GM18909 (cell line): ENCODE data around the gene TTLL8.

Experiments used
- ATAC-seq: cut with Tn5 transposase; IDR thresholded peaks from one replicate; pipeline ENCODE4 v1.9.1; 2021; ENCODE audit warnings: mild to moderate bottlenecking; ENCODE audit not compliant: unreplicated experiment, poor library complexity

Gene TTLL8

DNA sequence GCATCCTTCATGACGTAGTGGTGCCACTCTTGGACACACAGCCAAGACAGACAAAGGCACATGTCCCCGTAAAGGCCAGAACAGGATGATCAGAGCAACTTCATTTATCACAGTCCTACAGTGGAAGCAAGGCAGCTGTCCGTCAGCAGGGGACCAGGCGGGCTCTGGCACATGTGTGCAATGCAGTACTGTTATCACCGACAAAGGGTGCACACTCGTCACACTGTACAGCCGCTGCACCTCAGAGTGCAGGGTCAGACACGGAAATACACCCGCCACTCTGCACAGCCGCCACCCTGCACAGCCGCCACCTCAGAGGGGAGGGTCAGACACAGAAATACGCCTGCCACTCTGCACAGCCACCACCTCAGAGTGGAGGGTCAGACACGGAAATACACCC is 32.1 kb downstream of the TTLL8 start:
- ATAC-seq, result no peak

GRCh38 chr22:50022171-50022819 is 35.8 kb downstream of the TTLL8 start:
- no peak for ATAC-seq

GRCh38 chr22:50020606-50021005 is 37.5 kb downstream of the TTLL8 start:
- ATAC-seq, result no peak

GRCh38 chr22:50019316-50019715 is 38.8 kb downstream of the TTLL8 start:
- no peak for ATAC-seq

- ATAC-seq, result no peak
Observed at GRCh38 chr22:50018608-50019285, 39.4 kb downstream of the TTLL8 start.

DNA sequence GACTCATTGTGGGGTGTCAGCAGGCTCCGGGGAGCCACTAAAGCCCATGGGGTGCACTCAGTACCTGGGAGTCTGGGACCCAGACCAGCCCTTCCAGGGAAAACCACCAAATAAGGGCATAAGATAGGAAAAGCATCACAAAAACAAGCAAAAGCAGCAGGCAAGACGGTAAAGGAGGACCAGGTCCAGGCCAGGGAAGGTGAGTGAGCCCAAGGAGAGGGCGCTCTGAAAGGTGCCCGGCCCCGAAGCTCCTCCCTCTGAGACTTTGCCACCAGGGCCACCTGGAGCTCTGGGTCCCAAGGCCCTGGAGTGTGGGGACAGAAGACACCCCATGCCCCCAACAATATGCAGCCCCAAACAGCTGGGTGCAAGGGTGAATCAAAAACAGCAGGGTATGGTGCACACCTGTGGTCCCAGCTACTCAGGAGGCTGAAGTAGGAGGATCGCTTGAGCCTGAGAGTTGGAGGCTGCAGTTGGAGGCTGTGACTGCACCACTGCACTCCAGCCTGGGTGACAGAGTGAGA is 40.3 kb downstream of the TTLL8 start:
- ATAC-seq, result no peak

GRCh38 chr22:50016988-50017700 is 41.0 kb downstream of the TTLL8 start:
- ATAC-seq, result no peak

GRCh38 chr22:50016308-50016987 is 41.6 kb downstream of the TTLL8 start:
- no peak for ATAC-seq

DNA sequence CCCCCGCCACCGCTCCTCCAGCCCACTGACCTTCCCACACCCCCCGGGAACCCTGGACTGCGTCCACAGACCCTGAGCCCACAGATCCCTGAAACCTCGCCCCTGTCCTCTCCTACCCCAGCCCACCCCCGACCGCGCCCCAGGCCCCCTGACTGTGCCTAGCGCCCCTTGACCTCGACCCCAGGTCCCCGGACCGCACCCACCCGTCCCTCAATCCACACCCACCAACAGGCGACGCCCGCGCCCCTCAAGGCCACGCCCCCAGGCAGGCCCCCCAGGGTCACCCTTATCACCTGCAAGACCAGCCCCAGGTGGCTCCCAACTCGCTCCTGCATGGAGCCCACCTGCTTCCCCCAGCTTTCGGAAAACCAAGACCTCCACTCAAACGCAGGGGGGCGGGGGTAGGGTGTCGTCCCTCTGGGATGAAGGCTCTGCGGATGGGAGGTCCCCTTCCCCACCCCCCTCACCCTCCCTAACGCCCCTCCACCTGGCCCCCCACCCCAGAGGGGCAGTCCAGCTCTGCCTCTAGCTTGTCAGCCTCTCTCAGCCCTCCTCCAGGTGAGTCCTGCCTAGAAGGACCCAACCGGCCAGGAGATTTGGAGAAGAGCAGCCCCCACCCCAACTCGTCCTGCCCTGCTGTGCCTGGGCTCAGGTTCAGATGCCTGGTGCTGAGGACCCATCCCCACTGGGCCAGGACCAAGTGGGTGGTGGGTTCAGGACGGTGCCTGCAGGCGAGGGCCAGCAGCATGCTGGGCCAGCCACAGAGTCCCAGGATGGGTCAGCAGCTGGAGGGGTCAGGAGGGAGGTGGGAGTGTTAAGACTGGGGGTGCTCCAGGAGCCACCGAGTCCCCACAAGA is 42.4 kb downstream of the TTLL8 start:
- ATAC-seq, result no peak

- ATAC-seq, result no peak
Observed at GRCh38 chr22:50014655-50015401, 43.3 kb downstream of the TTLL8 start.

GRCh38 chr22:50014053-50014501 is 44.0 kb downstream of the TTLL8 start:
- ATAC-seq, result no peak

- no peak for ATAC-seq
Observed at GRCh38 chr22:50012211-50013181, 45.6 kb downstream of the TTLL8 start, which contains the start of gene IL17REL. IL17REL (minus strand) TSS chr22:50012765; CDS start chr22:50012646, 119 bp downstream.

- no peak for ATAC-seq
Observed at GRCh38 chr22:50011447-50012210, 46.5 kb downstream of the TTLL8 start.

GRCh38 chr22:50010676-50011446 is 47.2 kb downstream of the TTLL8 start:
- no peak for ATAC-seq

DNA sequence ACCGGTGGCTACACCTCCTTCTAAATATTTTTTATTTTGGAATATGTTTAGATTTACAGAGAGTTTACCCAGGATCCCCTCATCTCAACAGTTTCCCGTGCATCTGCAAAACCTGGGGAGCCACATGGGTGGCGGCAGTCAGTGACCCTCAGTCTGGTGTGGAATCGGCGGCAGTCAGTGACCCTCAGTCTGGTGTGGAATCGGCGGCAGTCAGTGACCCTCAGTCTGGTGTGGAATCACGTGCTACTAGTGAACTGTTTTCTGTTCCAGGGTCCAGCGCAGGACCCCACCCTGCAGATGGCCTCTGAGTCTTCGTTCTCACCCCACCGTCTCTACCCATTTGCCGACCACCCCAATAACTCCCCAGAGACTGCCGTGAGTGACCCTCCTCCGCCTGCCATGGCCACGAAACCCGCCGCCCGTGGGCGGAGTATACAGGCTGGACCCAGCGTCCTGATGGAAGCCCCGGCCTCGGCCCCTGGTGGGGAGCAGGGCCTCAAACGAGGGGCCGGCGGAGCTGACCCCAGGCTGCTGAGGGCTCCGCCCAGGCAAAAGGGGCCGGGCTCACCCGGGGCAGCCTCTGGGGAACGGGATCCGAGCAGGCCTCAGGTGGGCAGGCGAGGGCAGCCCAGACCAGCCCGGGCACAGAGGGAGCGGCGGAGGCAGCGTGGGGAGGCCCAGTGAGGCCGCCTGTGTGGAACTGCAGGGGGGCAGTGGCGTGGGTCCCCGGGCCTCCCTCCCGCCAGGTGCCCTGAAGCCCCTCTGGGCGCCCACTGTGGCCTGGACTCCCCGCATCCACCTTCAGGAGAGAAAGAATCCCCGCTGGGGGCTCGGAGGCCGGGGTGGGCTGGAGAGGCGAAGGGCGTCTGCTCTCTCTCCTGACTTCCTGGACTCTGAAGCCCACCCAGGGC is 48.1 kb downstream of the TTLL8 start:
- no peak for ATAC-seq
